Measurements from ENCODE around the gene NHERF1. TPM values are rescaled to one million over a fixed set of nuclear protein-coding genes. Genes with fewer than 3 reads are reported as not detected.

The NHERF1 gene
- total RNA-seq, 4 donors from 2014 or later: 21.1 to 53.8 (median 42.0) TPM

DNA sequence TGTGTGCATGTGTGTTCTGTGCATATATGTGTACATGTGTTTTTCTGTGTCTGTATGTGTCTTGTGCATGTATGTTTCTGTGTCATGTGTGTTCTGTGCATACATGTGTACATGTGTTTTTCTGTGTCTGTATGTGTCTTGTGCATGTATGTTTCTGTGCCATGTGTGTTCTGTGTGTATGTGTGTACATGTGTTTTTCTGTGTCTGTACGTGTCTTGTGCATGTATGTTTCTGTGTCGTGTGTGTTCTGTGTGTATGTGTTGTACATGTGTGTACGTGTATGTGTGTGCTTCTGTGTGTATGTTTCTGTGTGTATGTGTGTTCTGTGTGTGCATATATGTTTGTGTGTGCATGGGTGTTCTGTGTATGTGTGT lies 19.7 kb upstream of the NHERF1 start:
- Histone ChIP-seq H3K27ac (no peak overlapping the region), H3K36me3 (no peaks in the 10 kb centered on the region), H3K4me1 (no peaks in the 10 kb centered on the region), H3K9me3 (no peaks in the 10 kb centered on the region), H3K27me3 (peaks cover 10% of the 10 kb centered on the region), H3K4me3 (no peak overlapping the region)
- no peak for DNase-seq (ENCODE audit: low spot score in 2 of 2)
- TF ChIP-seq EP300 (IDR thresholded peaks at IDR 0.05): no peak
- TF ChIP-seq, protein P1, sequence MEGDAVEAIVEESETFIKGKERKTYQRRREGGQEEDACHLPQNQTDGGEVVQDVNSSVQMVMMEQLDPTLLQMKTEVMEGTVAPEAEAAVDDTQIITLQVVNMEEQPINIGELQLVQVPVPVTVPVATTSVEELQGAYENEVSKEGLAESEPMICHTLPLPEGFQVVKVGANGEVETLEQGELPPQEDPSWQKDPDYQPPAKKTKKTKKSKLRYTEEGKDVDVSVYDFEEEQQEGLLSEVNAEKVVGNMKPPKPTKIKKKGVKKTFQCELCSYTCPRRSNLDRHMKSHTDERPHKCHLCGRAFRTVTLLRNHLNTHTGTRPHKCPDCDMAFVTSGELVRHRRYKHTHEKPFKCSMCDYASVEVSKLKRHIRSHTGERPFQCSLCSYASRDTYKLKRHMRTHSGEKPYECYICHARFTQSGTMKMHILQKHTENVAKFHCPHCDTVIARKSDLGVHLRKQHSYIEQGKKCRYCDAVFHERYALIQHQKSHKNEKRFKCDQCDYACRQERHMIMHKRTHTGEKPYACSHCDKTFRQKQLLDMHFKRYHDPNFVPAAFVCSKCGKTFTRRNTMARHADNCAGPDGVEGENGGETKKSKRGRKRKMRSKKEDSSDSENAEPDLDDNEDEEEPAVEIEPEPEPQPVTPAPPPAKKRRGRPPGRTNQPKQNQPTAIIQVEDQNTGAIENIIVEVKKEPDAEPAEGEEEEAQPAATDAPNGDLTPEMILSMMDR (IDR thresholded peaks at IDR 0.05): no peak
- 85% methylated on average over 3 of the region's 3 CpGs for WGBS

DNA sequence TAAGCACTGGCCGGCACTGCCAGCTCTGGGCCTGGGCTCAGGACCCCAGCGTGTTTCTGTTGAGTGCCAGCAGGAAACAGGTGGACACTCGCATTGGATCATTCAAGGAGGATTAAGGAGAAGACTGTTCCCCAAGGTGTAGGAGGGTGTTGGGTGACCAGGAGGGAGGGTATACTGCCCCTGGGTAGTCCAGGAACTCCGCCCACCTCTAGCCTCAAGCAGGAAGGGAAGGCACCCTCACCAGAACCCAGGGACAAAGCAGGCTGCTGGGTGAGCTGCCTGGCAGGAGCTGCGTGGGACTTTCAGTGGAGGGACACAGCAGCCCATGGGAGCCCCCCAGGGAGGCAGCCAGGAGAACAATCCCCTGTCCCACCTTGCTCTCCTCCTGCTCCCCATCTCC lies 19.1 kb upstream of the NHERF1 start:
- Histone ChIP-seq H3K4me1 (no peaks in the 10 kb centered on the region), H3K9me3 (no peaks in the 10 kb centered on the region), H3K4me3 (no peak overlapping the region), H3K27me3 (peaks cover 11% of the 10 kb centered on the region), H3K36me3 (no peaks in the 10 kb centered on the region), H3K27ac (no peak overlapping the region)
- TF ChIP-seq EP300 (IDR thresholded peaks at IDR 0.05) (no peak), POLR2AphosphoS5 (IDR thresholded peaks at IDR 0.05) (no peak), POLR2A (IDR thresholded peaks at IDR 0.05) (no peak)
- TF ChIP-seq, protein P1 (IDR thresholded peaks at IDR 0.05): no peak
- no peak for DNase-seq (ENCODE audit: low spot score in 2 of 2)
- WGBS: 86% methylated on average over 2 of the region's 5 CpGs

DNA sequence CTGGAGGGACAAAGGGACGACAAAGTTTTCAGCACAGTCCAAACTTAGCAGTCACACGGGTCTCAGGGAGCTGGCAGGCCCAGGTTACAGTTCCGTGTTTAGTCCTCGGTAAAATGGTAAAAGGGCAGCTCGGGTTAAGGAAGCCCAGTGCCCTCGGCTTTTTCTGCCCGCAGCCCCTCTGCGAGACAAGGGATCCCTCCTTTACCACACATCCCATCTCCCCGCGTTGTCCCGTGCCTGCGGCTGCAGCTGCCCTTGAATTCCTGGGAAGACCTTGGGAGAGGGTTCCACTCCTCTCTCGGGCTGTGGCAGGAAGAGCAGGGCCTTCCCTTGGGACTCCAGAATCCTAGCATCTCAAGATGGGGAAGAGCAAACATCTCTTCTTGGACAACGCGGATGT lies 18.6 kb upstream of the NHERF1 start:
- 90% methylated on average over 15 of the region's 15 CpGs for WGBS
- Histone ChIP-seq H3K27ac (no peak overlapping the region), H3K4me1 (no peaks in the 10 kb centered on the region), H3K4me3 (no peak overlapping the region), H3K9me3 (no peaks in the 10 kb centered on the region), H3K36me3 (no peaks in the 10 kb centered on the region), H3K27me3 (peaks cover 11% of the 10 kb centered on the region)
- no peak for TF ChIP-seq POLR2AphosphoS5 (IDR thresholded peaks at IDR 0.05)
- TF ChIP-seq, protein P1 (IDR thresholded peaks at IDR 0.05): no peak
- TF ChIP-seq POLR2A (IDR thresholded peaks at IDR 0.05): no peak
- TF ChIP-seq EP300 (IDR thresholded peaks at IDR 0.05): no peak
- DNase-seq (ENCODE audit: low spot score in 2 of 2): no peak

DNA sequence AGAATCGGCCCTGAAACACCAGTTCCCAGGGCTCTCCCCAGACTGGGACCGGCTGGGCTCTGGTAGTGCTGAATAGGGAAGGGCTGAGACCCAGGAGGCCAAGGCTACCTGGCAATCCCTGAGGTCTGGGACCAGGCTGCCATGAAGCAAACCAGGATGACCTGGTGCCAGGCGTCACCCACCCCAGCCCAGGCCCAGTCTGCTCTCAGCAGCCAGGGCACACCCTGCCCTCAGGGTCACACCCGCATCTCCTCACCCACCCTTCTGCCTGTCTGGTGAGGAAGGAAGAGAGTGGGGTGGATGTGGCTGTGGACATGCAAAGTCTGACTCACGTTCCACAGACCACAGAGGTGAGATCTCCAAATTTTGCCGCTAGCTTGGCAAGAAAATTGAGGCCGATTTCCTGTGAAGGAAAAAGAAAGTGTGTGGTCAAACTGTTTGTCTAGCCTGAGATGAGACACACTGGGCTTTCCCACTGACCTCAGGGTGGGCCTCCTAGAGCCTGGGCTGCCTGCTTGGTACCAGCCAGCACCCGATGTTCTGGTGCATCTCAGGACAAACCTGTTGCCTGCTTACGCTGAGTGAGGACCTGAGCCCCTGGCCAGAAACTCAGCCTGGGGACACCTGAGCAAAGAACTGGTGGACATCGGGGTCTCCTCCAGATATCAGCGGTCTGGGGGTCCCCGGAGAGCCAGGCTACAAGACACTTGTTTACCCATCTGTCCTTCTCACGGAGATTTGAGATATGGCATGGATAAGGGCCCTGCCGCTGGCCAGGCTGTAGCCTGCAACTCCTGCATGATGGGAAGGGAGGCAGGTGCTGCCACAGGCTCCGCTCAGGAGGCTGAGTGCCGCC lies 17.7 kb upstream of the NHERF1 start:
- Histone ChIP-seq H3K27me3 (peaks cover 16% of the 10 kb centered on the region), H3K9me3 (no peaks in the 10 kb centered on the region), H3K36me3 (no peaks in the 10 kb centered on the region), H3K27ac (no peak overlapping the region), H3K4me3 (no peak overlapping the region), H3K4me1 (no peaks in the 10 kb centered on the region)
- TF ChIP-seq POLR2AphosphoS5 (IDR thresholded peaks at IDR 0.05): no peak
- no peak for TF ChIP-seq EP300 (IDR thresholded peaks at IDR 0.05)
- no peak for TF ChIP-seq POLR2A (IDR thresholded peaks at IDR 0.05)
- TF ChIP-seq, protein P1 (IDR thresholded peaks at IDR 0.05): no peak
- 85% methylated on average over 13 of the region's 16 CpGs for WGBS
- DNase-seq (ENCODE audit: low spot score in 2 of 2): no peak

DNA sequence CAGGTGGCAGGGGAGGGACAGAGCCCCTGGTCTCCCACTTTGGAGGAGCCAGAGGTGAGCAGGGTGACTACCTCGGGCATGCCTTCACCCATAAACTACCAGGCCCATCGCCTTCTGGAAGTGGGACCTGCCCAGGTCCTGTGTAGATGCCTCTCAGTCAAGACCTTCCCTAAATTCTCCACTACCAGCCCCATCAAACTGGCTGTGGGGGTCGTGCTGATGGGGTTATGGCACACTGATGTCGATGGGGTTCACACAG lies 17.2 kb upstream of the NHERF1 start:
- Histone ChIP-seq H3K27ac (no peak overlapping the region), H3K4me1 (peaks cover 1% of the 10 kb centered on the region), H3K4me3 (no peak overlapping the region), H3K36me3 (no peaks in the 10 kb centered on the region), H3K27me3 (peaks cover 22% of the 10 kb centered on the region), H3K9me3 (no peaks in the 10 kb centered on the region)
- 88% methylated on average over 4 of the region's 4 CpGs for WGBS
- DNase-seq (ENCODE audit: low spot score in 2 of 2): no peak
- TF ChIP-seq POLR2AphosphoS5 (IDR thresholded peaks at IDR 0.05) (no peak), EP300 (IDR thresholded peaks at IDR 0.05) (no peak), POLR2A (IDR thresholded peaks at IDR 0.05) (no peak)
- TF ChIP-seq, protein P1 (IDR thresholded peaks at IDR 0.05): no peak

All from suprapubic skin (tissue), 4 donors.